Smooth muscle cell of the umbilical artery (primary cell): Measurements from ENCODE around the gene UXS1. TPM values are rescaled to one million over a fixed set of nuclear protein-coding genes. Genes with fewer than 3 reads are reported as not detected.

Experiments used
- total RNA-seq: library from RNA; depleted of rRNA; stranded (reverse); fragments of >200 nt; gene quantifications from 2 replicates; pipeline ENCODE4 v1.2.3, GENCODE V29; 2014

UXS1 gene
- 76.6 and 95.5 TPM in 2 replicates for total RNA-seq

DNA sequence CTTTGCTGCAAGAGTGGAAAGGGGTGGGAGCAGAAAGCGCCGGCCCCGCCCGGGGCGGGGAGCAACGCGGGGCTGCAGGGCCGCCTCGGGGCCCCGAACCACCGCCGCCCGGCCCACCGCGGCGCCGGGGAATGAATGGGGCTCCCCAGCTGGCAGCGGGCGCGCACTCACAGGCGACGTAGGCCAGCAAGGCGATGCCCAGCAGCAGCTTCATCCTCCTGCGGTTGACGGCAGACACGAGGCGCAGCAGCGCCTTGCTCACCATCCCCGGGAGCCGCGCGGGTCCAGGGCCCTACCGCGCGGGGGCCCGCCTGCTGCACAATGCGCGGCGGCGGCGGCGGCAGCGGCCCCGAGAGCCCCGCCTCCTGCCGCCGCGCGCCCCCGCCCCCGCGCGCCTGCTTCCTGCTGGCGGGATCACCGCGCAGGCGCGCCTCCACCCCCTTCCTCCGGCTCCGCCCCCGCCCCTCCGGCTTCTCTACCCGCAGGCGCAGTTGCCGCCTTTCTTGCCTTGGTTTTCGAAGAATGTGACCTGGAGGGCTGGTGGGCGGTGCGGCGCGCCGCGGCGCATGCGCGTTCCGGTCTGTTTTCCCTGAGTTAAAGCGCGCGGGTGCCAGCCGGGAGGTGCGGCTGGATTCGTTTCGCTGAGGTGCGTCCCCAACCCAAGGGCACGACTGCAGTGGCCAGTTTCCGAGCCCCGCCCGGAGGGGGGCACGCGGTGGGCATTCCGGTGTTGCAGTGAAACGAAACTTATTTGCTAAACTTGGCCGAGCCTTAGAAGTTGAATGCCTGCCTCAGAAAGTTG lies at the start of gene UXS1:
Gene UXS1, minus strand, starts transcription at position 325 of the 802 bp plus-strand sequence. Its CDS starts 60 bp downstream, at position 265.

